HepG2 (cell line): ENCODE measurements around the gene PRELID2. TPM values are rescaled to one million over a fixed set of nuclear protein-coding genes. Genes with fewer than 3 reads are reported as not detected.

ENCODE experiments used
- ATAC-seq: fragments of 200-7000 bp; cut with Tn5 transposase; 3 replicates; pipeline ENCODE4 v1.9.1; 2020; ENCODE audit warnings: mild to moderate bottlenecking, moderate library complexity
- BruUV-seq: library from RNA; stranded (reverse); fragments of 400-500 nt; replicated peaks from 2 replicates; lab custom pipeline; 2021; lab: Mats Ljungman, UMichigan
- CTCF ChIA-PET: fragments of 300-600 bp; formaldehyde crosslinking; extraction: SDS; loops from one replicate; lab custom pipeline; 2021; ENCODE audit warnings: low total read pairs, inconsistent platforms, low intra/inter-chr PET ratio; lab: Yijun Ruan, JAX
- POLR2A ChIA-PET: fragments of 350-600 bp; sonication (Branson Sonifier 250); formaldehyde crosslinking; loops from one replicate; lab custom pipeline; 2020; ENCODE audit warnings: antibody characterized with exemption, inconsistent platforms; lab: Yijun Ruan, JAX
- DNase-seq: peaks from one replicate; pipeline ENCODE4 v3.0.0-alpha.2; 2015; ENCODE audit warnings: low spot score
- FAIRE-seq: peaks from 3 replicates; lab custom pipeline; 2011; peaks lifted over from hg19 to GRCh38; lab: Jason Lieb, UNC
- H2AFZ ChIP-seq: one replicate; pipeline ENCODE4 v1.6.1; 2011; ENCODE audit warnings: low read length, inconsistent platforms
- H3K27ac ChIP-seq: fragments of 300-600 bp; 3 replicates; pipeline ENCODE4 v1.8.0; 2011; ENCODE audit warnings: mixed run types, mild to moderate bottlenecking, mixed read lengths, low read length, inconsistent platforms; ENCODE audit not compliant: insufficient read depth; ENCODE audit errors: extremely low read length
- H3K27me3 ChIP-seq, 2 experiments: fragments of 200-600 bp in 1 of 2; 2 replicates in 1 of 2; 3 replicates in 1 of 2; pipeline versions ENCODE4 v1.6.0 to v1.8.0; 2011; ENCODE audit warnings: low read length in 2 of 2, mild to moderate bottlenecking in 2 of 2, moderate library complexity in 2 of 2, inconsistent platforms in 1 of 2; ENCODE audit not compliant: insufficient read depth in 2 of 2, control insufficient read depth in 1 of 2
- H3K36me3 ChIP-seq, 2 experiments: fragments of 200-600 bp in 1 of 2; replicated peaks in 1 of 2; 2 replicates in 1 of 2; 3 replicates in 1 of 2; pipeline versions ENCODE4 v1.5.1 to v1.8.0; 2011; ENCODE audit warnings: low read length in 2 of 2, inconsistent platforms in 1 of 2; ENCODE audit not compliant: insufficient read depth in 2 of 2, control insufficient read depth in 1 of 2
- H3K4me1 ChIP-seq: 2 replicates; pipeline ENCODE4 v1.5.1; 2012; ENCODE audit warnings: low read length, inconsistent platforms; ENCODE audit not compliant: insufficient read depth
- H3K4me2 ChIP-seq: 2 replicates; pipeline ENCODE4 v1.6.0; 2011; ENCODE audit warnings: low read depth, low read length, inconsistent platforms
- H3K4me3 ChIP-seq, 3 experiments: fragments of 200-600 bp in 1 of 3; sonication (generic), shearing (Covaris generic) in 1 of 3; replicated peaks in 1 of 3; 2 replicates each; pipeline ENCODE4 v1.5.1; 2011 to 2016; ENCODE audit warnings: low read length in 3 of 3, inconsistent platforms in 2 of 3, low read depth in 2 of 3, mild to moderate bottlenecking in 2 of 3, control low read depth in 1 of 3, mixed read lengths in 1 of 3; ENCODE audit not compliant: insufficient read depth in 1 of 3
- H3K79me2 ChIP-seq: one replicate; pipeline ENCODE4 v1.6.1; 2011; ENCODE audit warnings: low read length, inconsistent platforms; ENCODE audit not compliant: insufficient read depth
- H3K9ac ChIP-seq: 2 replicates; pipeline ENCODE4 v1.6.0; 2011; ENCODE audit warnings: mild to moderate bottlenecking, low read depth, low read length, inconsistent platforms; ENCODE audit not compliant: insufficient read depth
- H3K9me3 ChIP-seq: 2 replicates; pipeline ENCODE4 v1.5.1; 2012; ENCODE audit warnings: mild to moderate bottlenecking, low read length
- H4K20me1 ChIP-seq: 2 replicates; pipeline ENCODE4 v1.6.0; 2011; ENCODE audit warnings: inconsistent platforms, mild to moderate bottlenecking, low read length, moderate library complexity; ENCODE audit not compliant: insufficient read depth
- DNMT1 ChIP-seq: sonication (generic); formaldehyde crosslinking; IDR thresholded peaks from 2 replicates; pipeline ENCODE4 v1.5.1; 2020; ENCODE audit warnings: mild to moderate bottlenecking, missing genetic modification reagents
- IKZF4 ChIP-seq: sonication (generic); formaldehyde crosslinking; IDR thresholded peaks from 2 replicates; pipeline ENCODE4 v1.5.1; 2020; ENCODE audit warnings: borderline replicate concordance, mild to moderate bottlenecking, low read depth, missing genetic modification reagents; ENCODE audit errors: not compliant biosample characterization
- MBNL3 ChIP-seq: fragments of 250-450 bp; sonication (Bioruptor Pico); conservative IDR thresholded peaks from 2 replicates; pipeline ENCODE4 v1.8.0; 2022; ENCODE audit warnings: mild to moderate bottlenecking, inconsistent platforms
- MTA1 ChIP-seq: sonication (generic); formaldehyde crosslinking; IDR thresholded peaks from 2 replicates; pipeline ENCODE4 v1.4.0; 2020; ENCODE audit warnings: missing genetic modification reagents, mild to moderate bottlenecking, borderline replicate concordance
- MYNN ChIP-seq: sonication (generic); formaldehyde crosslinking; IDR thresholded peaks from 2 replicates; pipeline ENCODE4 v1.4.0; 2020; ENCODE audit warnings: mild to moderate bottlenecking, low read depth, missing genetic modification reagents
- NKX3-1 ChIP-seq: sonication (generic); formaldehyde crosslinking; IDR thresholded peaks from 2 replicates; pipeline ENCODE4 v1.5.0; 2020; ENCODE audit warnings: missing genetic modification reagents
- PHF5A ChIP-seq: IDR thresholded peaks from one replicate; pipeline ENCODE4 v1.6.1; 2018; ENCODE audit warnings: low read depth, missing genetic modification reagents; ENCODE audit not compliant: unreplicated experiment
- ZC3H13 ChIP-seq: sonication (generic); formaldehyde crosslinking; IDR thresholded peaks from 2 replicates; pipeline ENCODE4 v1.8.1; 2023; ENCODE audit warnings: mild to moderate bottlenecking, missing genetic modification reagents, moderate library complexity
- ZKSCAN5 ChIP-seq: sonication (generic); formaldehyde crosslinking; IDR thresholded peaks from 2 replicates; pipeline ENCODE4 v1.5.1; 2020; ENCODE audit warnings: mild to moderate bottlenecking, missing genetic modification reagents
- ZNF34 ChIP-seq: sonication (generic); formaldehyde crosslinking; IDR thresholded peaks from 2 replicates; pipeline ENCODE4 v1.4.0; 2020; ENCODE audit warnings: mild to moderate bottlenecking, missing genetic modification reagents, borderline replicate concordance
- WGBS: methylation state at CpG from one replicate; pipeline ENCODE4 v1.1.6; 2017; ENCODE audit warnings: low lambda C conversion rate; 5-methylcytosine and 5-hydroxymethylcytosine counted together
- in situ Hi-C: cut with HindIII; loops from 2 replicates; pipeline ENCODE4 v1.10.0; 2017; ENCODE audit warnings: low pct_unique_long_range_greater_than_20kb; ENCODE audit not compliant: extremely low pct_ligation_motif_present
- intact Hi-C: fragments of 100-400 bp; cut with micrococcal nuclease; formaldehyde crosslinking; loops from one replicate; pipeline ENCODE4 v1.10.0; 2022; ENCODE audit not compliant: unreplicated experiment
- polyA plus RNA-seq, 8 experiments: library from polyadenylated mRNA; depleted of rRNA in 3 of 8; stranded (reverse) in 7 of 8; unstranded in 1 of 8; fragments of >200 nt; fragmentation: Illumina TruSeq in 4 of 8; extraction: Trizol in 4 of 8; gene quantifications; 2 replicates each; pipeline versions ENCODE4 v1.2.1 to v1.2.3, GENCODE V29; 2011 to 2016; ENCODE audit warnings: low read depth in 4 of 8, missing spikeins in 1 of 8, mixed read lengths in 1 of 8; ENCODE audit not compliant: insufficient read depth in 1 of 8
- total RNA-seq, 5 experiments: library from RNA; depleted of rRNA; stranded (reverse); fragments of >200 nt; fragmentation: Illumina TruSeq; extraction: Trizol; gene quantifications; 2 replicates each; pipeline ENCODE4 v1.2.3, GENCODE V29; 2016; ENCODE audit warnings: low read depth in 1 of 5
- TF ChIP-seq, protein P1 (sequence below): sonication (generic); formaldehyde crosslinking; IDR thresholded peaks from 2 replicates; pipeline ENCODE4 v1.4.0; 2020; ENCODE audit warnings: missing genetic modification reagents, mild to moderate bottlenecking, borderline replicate concordance
- TF ChIP-seq, protein P2 (sequence below): IDR thresholded peaks from 2 replicates; pipeline ENCODE4 v1.6.1; 2012; ENCODE audit warnings: low read depth, low read length, improper control_type of control experiment
- TF ChIP-seq, protein P3 (sequence below): IDR thresholded peaks from 2 replicates; pipeline ENCODE4 v1.6.1; 2016; ENCODE audit warnings: mild to moderate bottlenecking, missing biosample characterization, missing genetic modification reagents
- TF ChIP-seq, protein P4 (sequence below): sonication (generic); formaldehyde crosslinking; IDR thresholded peaks from 2 replicates; pipeline ENCODE4 v1.8.0; 2022; ENCODE audit warnings: low read depth, missing genetic modification reagents
- TF ChIP-seq, protein P5 (sequence below): sonication (generic); formaldehyde crosslinking; IDR thresholded peaks from 2 replicates; pipeline ENCODE4 v1.5.1; 2020; ENCODE audit warnings: mild to moderate bottlenecking, missing genetic modification reagents, borderline replicate concordance

PRELID2 gene
- total and polyA plus RNA-seq, 2 of the 13 experiments (the other 11 are each of a cell fraction or from before 2014, with no cell fraction given): 10.0 to 22.9 TPM

DNA sequence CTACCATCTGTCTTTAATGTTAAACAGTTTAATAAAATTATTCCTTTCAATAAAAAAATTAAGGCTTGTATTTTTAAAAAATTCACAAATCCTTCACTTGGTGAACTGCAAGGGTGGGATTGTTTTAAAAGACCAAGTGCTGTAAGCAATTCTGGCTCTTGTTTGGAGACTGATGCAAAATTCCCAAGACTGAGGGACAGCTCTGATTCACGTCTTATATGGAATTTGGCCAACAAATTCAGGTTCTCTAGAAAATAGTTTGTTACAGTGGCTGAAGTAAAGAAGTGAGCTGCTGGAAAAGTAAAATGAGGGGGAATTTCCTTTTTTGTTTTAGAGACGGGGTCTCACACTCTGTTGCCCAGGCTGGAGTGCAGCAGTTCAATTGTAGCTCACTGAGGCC, 58.3 kb downstream of the PRELID2 start (continued):
- TF ChIP-seq, protein P1, sequence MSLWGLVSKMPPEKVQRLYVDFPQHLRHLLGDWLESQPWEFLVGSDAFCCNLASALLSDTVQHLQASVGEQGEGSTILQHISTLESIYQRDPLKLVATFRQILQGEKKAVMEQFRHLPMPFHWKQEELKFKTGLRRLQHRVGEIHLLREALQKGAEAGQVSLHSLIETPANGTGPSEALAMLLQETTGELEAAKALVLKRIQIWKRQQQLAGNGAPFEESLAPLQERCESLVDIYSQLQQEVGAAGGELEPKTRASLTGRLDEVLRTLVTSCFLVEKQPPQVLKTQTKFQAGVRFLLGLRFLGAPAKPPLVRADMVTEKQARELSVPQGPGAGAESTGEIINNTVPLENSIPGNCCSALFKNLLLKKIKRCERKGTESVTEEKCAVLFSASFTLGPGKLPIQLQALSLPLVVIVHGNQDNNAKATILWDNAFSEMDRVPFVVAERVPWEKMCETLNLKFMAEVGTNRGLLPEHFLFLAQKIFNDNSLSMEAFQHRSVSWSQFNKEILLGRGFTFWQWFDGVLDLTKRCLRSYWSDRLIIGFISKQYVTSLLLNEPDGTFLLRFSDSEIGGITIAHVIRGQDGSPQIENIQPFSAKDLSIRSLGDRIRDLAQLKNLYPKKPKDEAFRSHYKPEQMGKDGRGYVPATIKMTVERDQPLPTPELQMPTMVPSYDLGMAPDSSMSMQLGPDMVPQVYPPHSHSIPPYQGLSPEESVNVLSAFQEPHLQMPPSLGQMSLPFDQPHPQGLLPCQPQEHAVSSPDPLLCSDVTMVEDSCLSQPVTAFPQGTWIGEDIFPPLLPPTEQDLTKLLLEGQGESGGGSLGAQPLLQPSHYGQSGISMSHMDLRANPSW: no peak
- no peak for TF ChIP-seq NKX3-1
- TF ChIP-seq, all 625 proteins: peak for 0

DNA sequence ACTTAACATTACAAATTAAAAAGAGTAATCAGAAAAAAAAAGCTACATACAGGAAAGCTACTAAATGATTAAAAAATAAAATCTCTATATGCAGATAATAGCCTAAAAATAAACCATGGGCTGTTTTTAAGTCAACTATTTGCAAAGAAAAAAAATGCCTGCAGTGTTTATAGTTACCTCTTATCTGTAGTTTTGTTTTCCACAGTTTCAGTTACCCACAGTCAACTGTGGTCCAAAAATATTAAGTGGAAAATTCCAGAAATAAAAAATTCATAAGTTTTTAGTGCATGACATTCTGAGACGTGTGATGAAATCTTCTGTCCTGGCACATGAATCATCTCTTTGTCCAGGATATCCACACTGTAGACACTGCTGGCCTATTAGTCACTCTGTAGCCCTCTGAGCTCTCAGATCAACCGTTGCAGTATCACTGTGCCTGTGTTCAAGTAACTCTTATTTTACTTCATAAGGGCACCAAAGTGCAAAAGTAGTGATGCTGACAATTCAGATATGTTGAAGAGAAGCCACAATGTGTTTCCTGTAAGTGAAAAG, 59.2 kb downstream of the PRELID2 start:
- no peak overlapping the region for H3K27ac ChIP-seq
- no peak for TF ChIP-seq MTA1 (CRISPR knock-in tag)
- no peak for TF ChIP-seq ZC3H13 (CRISPR knock-in tag)
- TF ChIP-seq DNMT1 (CRISPR knock-in tag): no peak
- no peak for TF ChIP-seq ZKSCAN5 (CRISPR knock-in tag)
- TF ChIP-seq MYNN (CRISPR knock-in tag): no peak
- TF ChIP-seq IKZF4 (CRISPR knock-in tag): no peak
- TF ChIP-seq, protein P2, sequence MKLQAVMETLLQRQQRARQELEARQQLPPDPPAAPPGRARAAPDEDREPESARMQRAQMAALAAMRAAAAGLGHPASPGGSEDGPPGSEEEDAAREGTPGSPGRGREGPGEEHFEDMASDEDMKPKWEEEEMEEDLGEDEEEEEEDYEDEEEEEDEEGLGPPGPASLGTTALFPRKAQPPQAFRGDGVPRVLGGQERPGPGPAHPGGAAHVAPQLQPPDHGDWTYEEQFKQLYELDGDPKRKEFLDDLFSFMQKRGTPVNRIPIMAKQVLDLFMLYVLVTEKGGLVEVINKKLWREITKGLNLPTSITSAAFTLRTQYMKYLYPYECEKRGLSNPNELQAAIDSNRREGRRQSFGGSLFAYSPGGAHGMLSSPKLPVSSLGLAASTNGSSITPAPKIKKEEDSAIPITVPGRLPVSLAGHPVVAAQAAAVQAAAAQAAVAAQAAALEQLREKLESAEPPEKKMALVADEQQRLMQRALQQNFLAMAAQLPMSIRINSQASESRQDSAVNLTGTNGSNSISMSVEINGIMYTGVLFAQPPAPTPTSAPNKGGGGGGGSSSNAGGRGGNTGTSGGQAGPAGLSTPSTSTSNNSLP: no peak
- no peak for TF ChIP-seq MBNL3 (CRISPR knock-in tag)
- no peak for TF ChIP-seq ZNF34 (CRISPR knock-in tag)
- TF ChIP-seq PHF5A (CRISPR knock-in tag): no peak
- TF ChIP-seq, protein P3, sequence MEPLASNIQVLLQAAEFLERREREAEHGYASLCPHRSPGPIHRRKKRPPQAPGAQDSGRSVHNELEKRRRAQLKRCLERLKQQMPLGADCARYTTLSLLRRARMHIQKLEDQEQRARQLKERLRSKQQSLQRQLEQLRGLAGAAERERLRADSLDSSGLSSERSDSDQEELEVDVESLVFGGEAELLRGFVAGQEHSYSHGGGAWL (CRISPR knock-in tag): no peak
- TF ChIP-seq, protein P4, sequence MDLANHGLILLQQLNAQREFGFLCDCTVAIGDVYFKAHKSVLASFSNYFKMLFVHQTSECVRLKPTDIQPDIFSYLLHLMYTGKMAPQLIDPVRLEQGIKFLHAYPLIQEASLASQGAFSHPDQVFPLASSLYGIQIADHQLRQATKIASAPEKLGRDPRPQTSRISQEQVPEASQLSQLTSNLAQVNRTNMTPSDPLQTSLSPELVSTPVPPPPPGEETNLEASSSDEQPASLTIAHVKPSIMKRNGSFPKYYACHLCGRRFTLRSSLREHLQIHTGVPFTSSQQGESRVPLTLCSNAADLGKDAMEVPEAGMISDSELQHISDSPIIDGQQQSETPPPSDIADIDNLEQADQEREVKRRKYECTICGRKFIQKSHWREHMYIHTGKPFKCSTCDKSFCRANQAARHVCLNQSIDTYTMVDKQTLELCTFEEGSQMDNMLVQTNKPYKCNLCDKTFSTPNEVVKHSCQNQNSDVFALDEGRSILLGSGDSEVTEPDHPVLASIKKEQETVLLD (CRISPR knock-in tag): no peak
- TF ChIP-seq, protein P5, sequence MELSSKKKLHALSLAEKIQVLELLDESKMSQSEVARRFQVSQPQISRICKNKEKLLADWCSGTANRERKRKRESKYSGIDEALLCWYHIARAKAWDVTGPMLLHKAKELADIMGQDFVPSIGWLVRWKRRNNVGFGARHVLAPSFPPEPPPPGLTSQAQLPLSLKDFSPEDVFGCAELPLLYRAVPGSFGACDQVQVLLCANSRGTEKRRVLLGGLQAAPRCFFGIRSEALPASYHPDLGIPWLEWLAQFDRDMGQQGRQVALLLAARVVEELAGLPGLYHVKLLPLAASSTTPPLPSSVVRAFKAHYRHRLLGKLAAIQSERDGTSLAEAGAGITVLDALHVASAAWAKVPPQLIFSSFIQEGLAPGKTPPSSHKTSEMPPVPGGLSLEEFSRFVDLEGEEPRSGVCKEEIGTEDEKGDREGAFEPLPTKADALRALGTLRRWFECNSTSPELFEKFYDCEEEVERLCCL (CRISPR knock-in tag): no peak

More for the DNA sequence above, 59.2 kb downstream of the PRELID2 start:
- 19% methylated on average over 2 of the region's 2 CpGs for WGBS
- H2AFZ ChIP-seq: no peak overlapping the region
- H3K4me1 ChIP-seq: peaks cover 21% of the 10 kb centered on the region
- in situ Hi-C loops: no loop called here
- H4K20me1 ChIP-seq: no peaks in the 10 kb centered on the region
- no peak overlapping the region for H3K4me2 ChIP-seq
- H3K36me3 ChIP-seq: peaks cover 0 to 5% of the 10 kb centered on the region in 2 experiments; a peak in 1 of 5 replicates
- DNase-seq (peak; percentile 83), ATAC-seq (peak; percentile 98), FAIRE-seq (peak; percentile 57)
- no peaks in the 10 kb centered on the region for H3K27me3 ChIP-seq
- no peak overlapping the region for H3K4me3 ChIP-seq
- no peak overlapping the region for H3K9ac ChIP-seq
- no TSS peak for BruUV-seq
- ChIA-PET POLR2A (no interaction called here), CTCF (no interaction called here)
- H3K9me3 ChIP-seq: no peaks in the 10 kb centered on the region
- intact Hi-C loops: no loop called here
- no peaks in the 10 kb centered on the region for H3K79me2 ChIP-seq
